ENCODE data around the gene COX5A. TPM values are rescaled to one million over a fixed set of nuclear protein-coding genes. Genes with fewer than 3 reads are reported as not detected.

The COX5A gene
- total RNA-seq, 4 donors from 2014 or later, result 27.8 to 51.3 (median 32.1) TPM

DNA sequence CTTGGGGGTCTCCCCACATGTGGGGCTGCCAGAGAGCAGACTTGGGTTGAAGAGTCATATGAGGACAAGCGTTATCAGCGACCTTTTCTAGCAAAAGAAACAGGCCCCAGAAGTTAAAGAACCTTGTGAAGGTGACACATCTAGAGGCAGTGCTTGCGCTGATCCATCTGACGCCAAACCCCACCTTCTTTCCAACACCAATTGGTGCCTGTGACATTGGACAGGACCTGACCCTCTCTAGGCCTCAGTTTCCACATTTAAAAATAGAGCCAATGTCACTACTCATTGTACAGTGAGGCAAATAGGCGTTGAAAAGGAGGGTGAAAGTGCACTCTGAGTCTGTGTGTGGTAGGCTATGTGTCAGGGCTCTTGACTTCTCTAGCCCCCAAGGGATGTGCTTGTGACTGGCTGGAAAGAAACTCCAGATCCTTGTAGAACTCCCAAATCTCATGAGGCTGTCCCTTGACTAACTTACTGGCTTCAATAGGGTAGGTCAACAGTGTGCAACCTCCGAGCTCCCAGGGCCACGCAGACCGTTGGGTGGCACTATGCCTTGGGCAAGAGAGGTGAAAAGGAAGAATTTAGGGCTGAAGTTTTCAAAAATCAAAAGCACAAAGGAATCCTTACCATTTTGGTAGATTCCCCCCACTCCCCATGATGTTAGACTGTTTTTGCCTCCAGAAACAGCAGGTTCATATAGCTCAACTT lies 30.6 kb downstream of the COX5A start:
- 33 to 40% methylated on average over 8 of the region's 8 CpGs for WGBS, 2 donors
- H3K4me1 ChIP-seq, result peaks cover 0 to 32% (median 14%) of the 10 kb centered on the region in 4 donors
- TF ChIP-seq POLR2A (IDR thresholded peaks at IDR 0.05) (no peak), EP300 (IDR thresholded peaks at IDR 0.05) (no peak)
- TF ChIP-seq, protein P1, sequence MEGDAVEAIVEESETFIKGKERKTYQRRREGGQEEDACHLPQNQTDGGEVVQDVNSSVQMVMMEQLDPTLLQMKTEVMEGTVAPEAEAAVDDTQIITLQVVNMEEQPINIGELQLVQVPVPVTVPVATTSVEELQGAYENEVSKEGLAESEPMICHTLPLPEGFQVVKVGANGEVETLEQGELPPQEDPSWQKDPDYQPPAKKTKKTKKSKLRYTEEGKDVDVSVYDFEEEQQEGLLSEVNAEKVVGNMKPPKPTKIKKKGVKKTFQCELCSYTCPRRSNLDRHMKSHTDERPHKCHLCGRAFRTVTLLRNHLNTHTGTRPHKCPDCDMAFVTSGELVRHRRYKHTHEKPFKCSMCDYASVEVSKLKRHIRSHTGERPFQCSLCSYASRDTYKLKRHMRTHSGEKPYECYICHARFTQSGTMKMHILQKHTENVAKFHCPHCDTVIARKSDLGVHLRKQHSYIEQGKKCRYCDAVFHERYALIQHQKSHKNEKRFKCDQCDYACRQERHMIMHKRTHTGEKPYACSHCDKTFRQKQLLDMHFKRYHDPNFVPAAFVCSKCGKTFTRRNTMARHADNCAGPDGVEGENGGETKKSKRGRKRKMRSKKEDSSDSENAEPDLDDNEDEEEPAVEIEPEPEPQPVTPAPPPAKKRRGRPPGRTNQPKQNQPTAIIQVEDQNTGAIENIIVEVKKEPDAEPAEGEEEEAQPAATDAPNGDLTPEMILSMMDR (IDR thresholded peaks at IDR 0.05), result no peak
- H3K4me3 ChIP-seq, result peak overlapping the region; percentile 59 to 94 (median 76)
- no peaks in the 10 kb centered on the region for H3K27me3 ChIP-seq
- peak overlapping the region; percentile 72 to 96 (median 90) for H3K27ac ChIP-seq
- peaks cover 0 to 36% (median 8%) of the 10 kb centered on the region in 3 donors for H3K36me3 ChIP-seq
- no peak for DNase-seq (ENCODE audit: low spot score in 2 of 2)
- H3K9me3 ChIP-seq, result no peaks in the 10 kb centered on the region

DNA sequence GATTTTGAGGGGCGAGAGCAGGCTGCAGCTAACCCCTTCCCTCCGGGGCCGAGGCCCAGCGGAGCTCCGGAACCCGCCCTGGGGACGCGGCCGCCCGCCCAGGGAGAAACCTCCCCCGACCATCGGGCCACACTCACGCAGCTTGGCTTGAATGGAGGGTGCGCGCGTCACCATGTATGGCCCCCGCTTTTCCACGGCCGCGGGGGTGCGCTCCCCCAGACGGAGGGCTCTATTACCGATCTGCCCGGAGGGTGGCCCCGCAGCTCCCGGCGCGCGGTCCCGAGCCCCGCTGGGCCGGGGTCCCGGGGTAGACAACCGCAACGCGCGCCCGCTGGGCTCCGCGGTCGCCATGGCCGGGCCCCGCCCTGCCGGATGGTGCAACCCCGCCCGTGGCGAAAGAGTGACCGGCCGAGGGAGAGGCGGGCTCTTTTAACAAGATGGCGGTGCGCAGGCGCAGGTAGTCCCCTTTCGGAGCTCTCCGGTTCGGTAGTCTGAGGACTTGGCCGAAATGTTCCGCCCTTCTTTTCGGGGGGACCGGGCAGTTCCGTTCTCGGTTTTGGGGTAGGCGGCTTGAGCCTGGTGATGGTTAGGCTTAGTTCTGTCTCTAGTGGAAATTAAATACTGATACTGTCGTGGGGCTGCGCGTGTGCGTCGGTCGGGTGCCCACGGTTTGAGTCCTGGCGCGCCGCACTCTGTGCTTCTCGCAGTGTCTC lies 31.3 kb downstream of the COX5A start, which contains the start of gene FAM219B:
TSS of gene FAM219B (minus strand) at position 402 of the 713 bp plus-strand sequence. CDS start at position 351, 51 bp downstream.
- Histone ChIP-seq H3K9me3 (no peaks in the 10 kb centered on the region), H3K27ac (peak within 1 kb of the TSS; percentile 72 to 96 (median 90)), H3K27me3 (no peaks in the 10 kb centered on the region), H3K4me3 (peak within 1 kb of the TSS; percentile 59 to 94 (median 76)), H3K4me1 (peaks cover 0 to 39% (median 15%) of the 10 kb centered on the region in 4 donors), H3K36me3 (peaks cover 0 to 34% (median 12%) of the 10 kb centered on the region in 3 donors)
- WGBS, 2 donors, result 0 to 1% methylated on average over 44 to 61 of the region's 74 CpGs
- peak; percentile 85 to 88 for DNase-seq (ENCODE audit: low spot score in 2 of 2)
- TF ChIP-seq, protein P1 (IDR thresholded peaks at IDR 0.05), result peak in 1 of 5 experiments; percentile 38
- TF ChIP-seq EP300 (IDR thresholded peaks at IDR 0.05) (peak; percentile 42 to 87), POLR2A (IDR thresholded peaks at IDR 0.05) (peak; percentile 76 to 93)

DNA sequence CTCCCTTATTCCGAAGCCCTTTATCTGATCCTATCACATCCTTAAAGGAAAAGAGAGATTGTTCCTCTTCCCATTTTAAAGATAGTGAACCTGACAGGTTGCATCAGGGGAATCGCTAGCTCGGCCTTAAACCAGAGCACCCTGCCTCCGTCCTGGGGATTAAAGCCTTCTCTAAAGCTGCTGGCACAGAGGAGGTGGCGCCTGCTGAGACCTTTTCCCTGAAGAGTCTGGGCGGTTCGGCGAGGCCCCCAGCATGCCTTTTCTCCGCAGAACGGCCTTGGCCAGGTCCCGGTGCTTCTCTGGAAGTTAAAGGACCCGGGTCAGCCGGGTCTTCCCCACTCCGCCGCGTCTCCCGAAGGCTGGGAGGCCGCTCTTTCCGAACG lies 31.8 kb downstream of the COX5A start:
- H3K27me3 ChIP-seq, result no peaks in the 10 kb centered on the region
- 0 to 1% methylated on average over 17 to 19 of the region's 20 CpGs for WGBS, 2 donors
- H3K4me1 ChIP-seq, result peaks cover 0 to 45% (median 17%) of the 10 kb centered on the region in 4 donors
- TF ChIP-seq, protein P1 (IDR thresholded peaks at IDR 0.05), result no peak
- TF ChIP-seq POLR2A (IDR thresholded peaks at IDR 0.05) (no peak), EP300 (IDR thresholded peaks at IDR 0.05) (no peak)
- peak overlapping the region; percentile 72 to 96 (median 90) for H3K27ac ChIP-seq
- peak overlapping the region; percentile 59 to 94 (median 76) for H3K4me3 ChIP-seq
- no peak for DNase-seq (ENCODE audit: low spot score in 2 of 2)
- H3K9me3 ChIP-seq, result no peaks in the 10 kb centered on the region
- peaks cover 0 to 37% (median 12%) of the 10 kb centered on the region in 3 donors for H3K36me3 ChIP-seq

DNA sequence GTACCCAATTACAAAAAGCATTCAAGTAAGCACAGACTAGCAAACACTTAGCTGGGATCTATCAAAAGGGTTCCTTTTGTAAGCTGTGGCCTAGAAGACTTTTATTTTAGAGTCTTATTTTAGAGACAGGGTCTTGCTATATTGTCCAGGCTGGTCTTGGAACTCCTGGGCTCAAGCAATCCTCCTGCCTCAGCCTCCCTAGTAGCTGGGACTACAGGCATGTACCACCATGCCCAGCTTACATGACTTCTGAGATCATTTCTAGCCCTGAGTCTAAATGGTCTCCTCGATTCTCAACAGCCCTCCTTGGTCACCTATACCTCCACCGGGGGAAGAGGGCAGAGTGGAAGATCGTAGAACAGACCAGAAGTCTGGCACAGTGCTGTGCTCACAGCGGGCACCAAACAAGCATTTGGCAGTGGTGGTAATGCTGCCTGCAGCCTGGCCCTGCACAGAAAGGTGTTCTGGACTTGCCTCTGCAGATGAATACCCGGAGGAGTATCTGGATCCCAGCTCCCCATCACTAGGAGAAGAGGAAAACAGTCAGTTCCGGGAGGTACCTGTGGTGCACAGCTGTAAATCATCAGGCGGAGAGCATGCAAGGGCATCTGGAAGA lies 33.6 kb downstream of the COX5A start:
- peaks cover 0 to 55% (median 12%) of the 10 kb centered on the region in 3 donors for H3K36me3 ChIP-seq
- TF ChIP-seq, protein P1 (IDR thresholded peaks at IDR 0.05), result no peak
- no peak for TF ChIP-seq EP300 (IDR thresholded peaks at IDR 0.05)
- TF ChIP-seq POLR2A (IDR thresholded peaks at IDR 0.05), result no peak
- H3K27me3 ChIP-seq, result no peaks in the 10 kb centered on the region
- peaks cover 0 to 46% (median 17%) of the 10 kb centered on the region in 4 donors for H3K4me1 ChIP-seq
- H3K9me3 ChIP-seq, result no peaks in the 10 kb centered on the region
- H3K4me3 ChIP-seq, result no peak overlapping the region
- H3K27ac ChIP-seq, result no peak overlapping the region
- DNase-seq (ENCODE audit: low spot score in 2 of 2), result no peak
- WGBS, 2 donors, result 91% methylated on average over 7 of the region's 7 CpGs
